ENCODE results near the gene GADD45B. TPM values are rescaled to one million over a fixed set of nuclear protein-coding genes. Genes with fewer than 3 reads are reported as not detected.

GADD45B gene
- total RNA-seq, 4 donors from 2014 or later, result 148 to 250 (median 195) TPM

GRCh38 chr19:2440515-2440914 lies 35.4 kb upstream of the GADD45B start:
- no peaks in the 10 kb centered on the region for H3K27me3 ChIP-seq
- no peak overlapping the region for H3K27ac ChIP-seq
- H3K4me1 ChIP-seq, result no peaks in the 10 kb centered on the region
- intact Hi-C loops (cut with DNase I), result no loop called here
- H3K9me3 ChIP-seq, result no peaks in the 10 kb centered on the region
- H3K36me3 ChIP-seq, result peaks cover 0 to 8% of the 10 kb centered on the region in 2 donors
- 98 to 100% methylated on average over 1 of the region's 1 CpG for WGBS, 2 donors
- H3K4me3 ChIP-seq (replicated peaks in 1 of 3), result no peak overlapping the region
- DNase-seq, result no peak
- no peak for TF ChIP-seq POLR2A (IDR thresholded peaks at IDR 0.05)
- no peak for TF ChIP-seq CTCF (IDR thresholded peaks at IDR 0.05)

- intact Hi-C loops (cut with DNase I), result no loop called here
- TF ChIP-seq CTCF (IDR thresholded peaks at IDR 0.05), result no peak
- no peak for TF ChIP-seq POLR2A (IDR thresholded peaks at IDR 0.05)
- Histone ChIP-seq H3K36me3 (peaks cover 0 to 8% of the 10 kb centered on the region in 2 donors), H3K27ac (no peak overlapping the region), H3K27me3 (no peaks in the 10 kb centered on the region), H3K4me1 (no peaks in the 10 kb centered on the region), H3K9me3 (no peaks in the 10 kb centered on the region), H3K4me3 (replicated peaks in 1 of 3) (no peak overlapping the region)
- WGBS, 2 donors, result 95 to 99% methylated on average over 17 to 18 of the region's 26 CpGs
- no peak for DNase-seq
Observed at GRCh38 chr19:2441096-2441752, 34.7 kb upstream of the GADD45B start.

GRCh38 chr19:2443116-2443784 lies 32.7 kb upstream of the GADD45B start:
- TF ChIP-seq CTCF (IDR thresholded peaks at IDR 0.05) (no peak), POLR2A (IDR thresholded peaks at IDR 0.05) (no peak)
- no peaks in the 10 kb centered on the region for H3K36me3 ChIP-seq

GRCh38 chr19:2443785-2444182 lies 32.1 kb upstream of the GADD45B start:
- no peak for TF ChIP-seq POLR2A (IDR thresholded peaks at IDR 0.05)
- no peak for TF ChIP-seq CTCF (IDR thresholded peaks at IDR 0.05)
- Histone ChIP-seq H3K9me3 (no peaks in the 10 kb centered on the region), H3K36me3 (no peaks in the 10 kb centered on the region), H3K27ac (no peak overlapping the region), H3K27me3 (no peaks in the 10 kb centered on the region), H3K4me3 (replicated peaks in 1 of 3) (no peak overlapping the region), H3K4me1 (no peaks in the 10 kb centered on the region)
- WGBS, 2 donors, result 88 to 89% methylated on average over 4 to 13 of the region's 17 CpGs
- no peak for DNase-seq
- intact Hi-C loops (cut with DNase I), result no loop called here

More at GRCh38 chr19:2443116-2443784, 32.7 kb upstream of the GADD45B start:
- intact Hi-C loops (cut with DNase I), result no loop called here
- no peak for DNase-seq
- Histone ChIP-seq H3K9me3 (no peaks in the 10 kb centered on the region), H3K4me3 (replicated peaks in 1 of 3) (no peak overlapping the region), H3K27ac (no peak overlapping the region), H3K27me3 (no peaks in the 10 kb centered on the region), H3K4me1 (no peaks in the 10 kb centered on the region)
- 92 to 96% methylated on average over 11 to 22 of the region's 22 CpGs for WGBS, 2 donors

Measured in thyroid gland (tissue), 4 donors.